GM12878 (cell line): Measurements from ENCODE around the gene CCDC14. TPM values are rescaled to one million over a fixed set of nuclear protein-coding genes. Genes with fewer than 3 reads are reported as not detected.
"Not testable (repeated sequence)": the region's sequence is repeated elsewhere in the genome, so short reads cannot be mapped to it uniquely, and the experiment has no call there.

Experiments used
- ATAC-seq: fragments of 200-7000 bp; cut with Tn5 transposase; 3 replicates; pipeline ENCODE4 v1.9.1; 2020; ENCODE audit warnings: mild to moderate bottlenecking, moderate library complexity
- BruUV-seq: library from RNA; stranded (reverse); fragments of 400-500 nt; replicated peaks from 2 replicates; lab custom pipeline; 2021; lab: Mats Ljungman, UMichigan
- CTCF ChIA-PET: fragments of 300-600 bp; sonication (Branson Sonifier 250); formaldehyde crosslinking; extraction: SDS; loops from one replicate; lab custom pipeline; 2021; ENCODE audit warnings: inconsistent platforms; lab: Yijun Ruan, JAX
- POLR2A ChIA-PET: fragments of 350-600 bp; formaldehyde crosslinking; extraction: SDS; loops from one replicate; lab custom pipeline; 2021; ENCODE audit warnings: inconsistent platforms; lab: Charles Lee
- RAD21 ChIA-PET: fragments of 300-600 bp; sonication (Branson Sonifier 250); formaldehyde crosslinking; loops from one replicate; lab custom pipeline; 2023; ENCODE audit warnings: antibody characterized with exemption; ENCODE audit not compliant: unreplicated experiment; lab: Charles Lee
- SMC1A ChIA-PET: fragments of 300-600 bp; sonication (Branson Sonifier 250); formaldehyde crosslinking; loops from one replicate; lab custom pipeline; 2023; ENCODE audit not compliant: unreplicated experiment, uncharacterized antibody; lab: Charles Lee
- DNase-seq: peaks from one replicate; pipeline ENCODE4 v3.0.0-alpha.2; 2011; ENCODE audit warnings: low read depth, low spot score
- FAIRE-seq: peaks from 3 replicates; lab custom pipeline; 2011; peaks lifted over from hg19 to GRCh38; lab: Jason Lieb, UNC
- H2AFZ ChIP-seq: 2 replicates; pipeline ENCODE4 v1.6.0; 2011; ENCODE audit warnings: low read depth, low read length, control low read depth; ENCODE audit not compliant: control insufficient read depth
- H3K27ac ChIP-seq: 2 replicates; pipeline ENCODE4 v1.5.1; 2011; ENCODE audit warnings: control low read depth; ENCODE audit not compliant: control insufficient read depth, insufficient read depth
- H3K27me3 ChIP-seq, 2 experiments: replicated peaks in 1 of 2; 2 replicates each; pipeline versions ENCODE4 v1.6.0 to v1.6.1; 2011; ENCODE audit warnings: low read length in 1 of 2; ENCODE audit not compliant: control insufficient read depth in 2 of 2, insufficient read depth in 2 of 2
- H3K36me3 ChIP-seq, 2 experiments: 2 replicates each; pipeline ENCODE4 v1.5.1; 2011; ENCODE audit warnings: low read length in 1 of 2; ENCODE audit not compliant: control insufficient read depth in 2 of 2, insufficient read depth in 2 of 2
- H3K4me1 ChIP-seq: 2 replicates; pipeline ENCODE4 v1.6.1; 2011; ENCODE audit warnings: mild to moderate bottlenecking, low read length, moderate library complexity, mixed read lengths; ENCODE audit not compliant: control insufficient read depth, insufficient read depth
- H3K4me2 ChIP-seq: 2 replicates; pipeline ENCODE4 v1.6.0; 2011; ENCODE audit warnings: control low read depth; ENCODE audit not compliant: control insufficient read depth, insufficient read depth
- H3K4me3 ChIP-seq: fragments of 200-600 bp; sonication (generic); 2 replicates; pipeline ENCODE4 v1.5.1; 2016
- H3K79me2 ChIP-seq: 2 replicates; pipeline ENCODE4 v1.6.0; 2011; ENCODE audit warnings: low read length; ENCODE audit not compliant: control insufficient read depth, insufficient read depth
- H3K9ac ChIP-seq: 2 replicates; pipeline ENCODE4 v1.8.0; 2011; ENCODE audit warnings: low read length, control low read depth, mixed read lengths; ENCODE audit not compliant: control insufficient read depth, insufficient read depth
- H3K9me3 ChIP-seq: replicated peaks from 3 replicates; pipeline ENCODE4 v1.5.1; 2011; ENCODE audit warnings: mild to moderate bottlenecking, low read length; ENCODE audit not compliant: control insufficient read depth, insufficient read depth
- H4K20me1 ChIP-seq: 2 replicates; pipeline ENCODE4 v1.6.0; 2011; ENCODE audit not compliant: control insufficient read depth, insufficient read depth
- DPF2 ChIP-seq: fragments of 450-650 bp; IDR thresholded peaks from 2 replicates; pipeline ENCODE4 v1.6.1; 2017; ENCODE audit warnings: mild to moderate bottlenecking
- ELK1 ChIP-seq: IDR thresholded peaks from 2 replicates; pipeline ENCODE4 v1.6.1; 2012; ENCODE audit warnings: low read depth, low read length, improper control_type of control experiment
- HDAC2 ChIP-seq: fragments of 200-600 bp; sonication (generic); IDR thresholded peaks from 2 replicates; pipeline ENCODE4 v1.6.1; 2017
- JUNB ChIP-seq: IDR thresholded peaks from 2 replicates; pipeline ENCODE4 v1.6.1; 2016; ENCODE audit warnings: antibody characterized with exemption, mild to moderate bottlenecking
- SMC3 ChIP-seq: IDR thresholded peaks from 2 replicates; pipeline ENCODE4 v1.6.1; 2011; ENCODE audit warnings: low read length, improper control_type of control experiment, borderline replicate concordance
- SPI1 ChIP-seq: IDR thresholded peaks from 2 replicates; pipeline ENCODE4 v1.6.1; 2011; ENCODE audit warnings: low read depth, mild to moderate bottlenecking, low read length, moderate library complexity, borderline replicate concordance; ENCODE audit not compliant: insufficient read depth
- SRF ChIP-seq, 2 experiments: IDR thresholded peaks; 2 replicates each; pipeline ENCODE4 v1.6.1; 2011; ENCODE audit warnings: low read depth in 2 of 2, low read length in 2 of 2, mild to moderate bottlenecking in 1 of 2, moderate library complexity in 1 of 2
- WGBS: methylation state at CpG from one replicate; pipeline ENCODE4 v1.1.6; 2016; ENCODE audit warnings: low lambda C conversion rate; ENCODE audit not compliant: insufficient replicate concordance, insufficient coverage; ENCODE audit errors: missing lambda C conversion rate; 5-methylcytosine and 5-hydroxymethylcytosine counted together
- in situ Hi-C: fragments of 300-500 bp; cut with MboI; formaldehyde crosslinking; loops from 9 replicates; pipeline ENCODE4 v1.14.3; 2018; ENCODE audit warnings: mixed read lengths
- intact Hi-C: fragments of 100-400 bp; cut with micrococcal nuclease; formaldehyde crosslinking; loops from one replicate; pipeline ENCODE4 v1.14.2; 2022; ENCODE audit not compliant: unreplicated experiment
- polyA plus RNA-seq, 11 experiments: library from polyadenylated mRNA; depleted of rRNA in 4 of 11; unstranded in 6 of 11; stranded (reverse) in 5 of 11; fragments of >200 nt; fragmentation: Nextera tagmentation in 4 of 11; fragmentation: Illumina TruSeq in 1 of 11; extraction: Ambion mirVana in 4 of 11; extraction: Trizol in 1 of 11; gene quantifications; 1 replicate in 1 of 11; 2 replicates in 10 of 11; pipeline versions ENCODE4 v1.2.1 to v1.2.3, GENCODE V29; 2011 to 2016; ENCODE audit warnings: inconsistent platforms in 2 of 11, missing spikeins in 2 of 11, low read depth in 1 of 11
- total RNA-seq, 4 experiments: library from RNA; depleted of rRNA in 3 of 4; stranded (reverse); fragments of >200 nt in 3 of 4; fragmentation: Illumina TruSeq in 1 of 4; extraction: Trizol in 1 of 4; gene quantifications; 2 replicates each; pipeline versions ENCODE4 v1.2.1 to v1.2.3, GENCODE V29; 2013 to 2021

Gene CCDC14
- total and polyA plus RNA-seq, 10 of the 15 experiments (the other 5 are each of a cell fraction or from before 2014, with no cell fraction given): 15.9 to 104 (median 43.0) TPM

GRCh38 chr3:123984350-123984749, 23.3 kb upstream of the CCDC14 start:
- no peaks in the 10 kb centered on the region for H3K79me2 ChIP-seq
- CTCF ChIA-PET: interaction anchor here (0.6 to 1.6 kb wide), 2 partner anchors 32 to 77 kb away, joined by 4 read pairs; no protein-coding TSS in a partner anchor
- SMC1A ChIA-PET: no interaction called here
- H4K20me1 ChIP-seq: no peaks in the 10 kb centered on the region
- POLR2A ChIA-PET: no interaction called here
- H3K27ac ChIP-seq: no peak overlapping the region
- WGBS: 53% methylated on average over 1 of the region's 1 CpG
- no peaks in the 10 kb centered on the region for H3K36me3 ChIP-seq
- H3K4me3 ChIP-seq: no peak overlapping the region
- no TSS peak for BruUV-seq
- no peak overlapping the region for H2AFZ ChIP-seq
- no peaks in the 10 kb centered on the region; a peak in 2 of 4 replicates for H3K27me3 ChIP-seq
- RAD21 ChIA-PET: no interaction called here
- H3K9me3 ChIP-seq: no peaks in the 10 kb centered on the region
- no peak for ATAC-seq
- FAIRE-seq: no peak
- no peak for TF ChIP-seq JUNB
- no peak for TF ChIP-seq SMC3
- no peak for TF ChIP-seq HDAC2
- TF ChIP-seq SRF (IDR thresholded peaks at IDR 0.05; ENCODE audit: low read depth in 2 of 2, low read length in 2 of 2): no peak
- no peak for TF ChIP-seq ELK1
- no peak for TF ChIP-seq SPI1
- TF ChIP-seq DPF2: no peak
- H3K4me1 ChIP-seq: no peaks in the 10 kb centered on the region
- intact Hi-C loops (loop anchor here (5.0 kb wide), 1 partner anchor 102 kb away; the partner anchor contains the start of gene MYLK), in situ Hi-C loops (no loop called here)
- no peak overlapping the region for H3K4me2 ChIP-seq
- no peak for DNase-seq
- no peak overlapping the region for H3K9ac ChIP-seq

- H3K9ac ChIP-seq, H4K20me1 ChIP-seq, H2AFZ ChIP-seq, H3K27me3 ChIP-seq, ATAC-seq, FAIRE-seq, H3K36me3 ChIP-seq, H3K9me3 ChIP-seq, H3K4me3 ChIP-seq, BruUV-seq, RAD21 ChIA-PET, H3K4me1 ChIP-seq, DNase-seq, H3K27ac ChIP-seq, H3K4me2 ChIP-seq, H3K79me2 ChIP-seq, in situ Hi-C loops, POLR2A ChIA-PET: not testable (repeated sequence)
- SMC1A ChIA-PET: interaction anchor here (0.9 to 1.5 kb wide), 2 partner anchors 257 to 329 kb away, joined by 4 to 5 read pairs; no protein-coding TSS in a partner anchor
- intact Hi-C loops: loop anchor here (5.0 kb wide), 1 partner anchor 99 kb away; the partner anchor contains the start of gene MYLK
- WGBS: 19% methylated on average over 4 of the region's 4 CpGs
- CTCF ChIA-PET: interaction anchor here (1.8 to 4.2 kb wide), 4 partner anchors 40 to 328 kb away, joined by 6 to 17 read pairs (median 8); no protein-coding TSS in a partner anchor
Observed at GRCh38 chr3:123981317-123981716, 20.3 kb upstream of the CCDC14 start.
